GM18526 (cell line): ENCODE results near the gene SFT2D3.

Source experiments
- POLR2A ChIP-seq: IDR thresholded peaks from 3 replicates; pipeline ENCODE4 v1.6.1; 2011; ENCODE audit not compliant: insufficient read length; ENCODE audit errors: extremely low read depth

SFT2D3 gene

GRCh38 chr2:127675331-127676261, 25.7 kb upstream of the SFT2D3 start, which contains the start of gene LIMS2:
Gene LIMS2 (minus strand): TSS chr2:127675530. CDS start chr2:127675024, 506 bp downstream.
- no peak for TF ChIP-seq POLR2A

GRCh38 chr2:127676906-127677305, 24.4 kb upstream of the SFT2D3 start:
- no peak for TF ChIP-seq POLR2A

DNA sequence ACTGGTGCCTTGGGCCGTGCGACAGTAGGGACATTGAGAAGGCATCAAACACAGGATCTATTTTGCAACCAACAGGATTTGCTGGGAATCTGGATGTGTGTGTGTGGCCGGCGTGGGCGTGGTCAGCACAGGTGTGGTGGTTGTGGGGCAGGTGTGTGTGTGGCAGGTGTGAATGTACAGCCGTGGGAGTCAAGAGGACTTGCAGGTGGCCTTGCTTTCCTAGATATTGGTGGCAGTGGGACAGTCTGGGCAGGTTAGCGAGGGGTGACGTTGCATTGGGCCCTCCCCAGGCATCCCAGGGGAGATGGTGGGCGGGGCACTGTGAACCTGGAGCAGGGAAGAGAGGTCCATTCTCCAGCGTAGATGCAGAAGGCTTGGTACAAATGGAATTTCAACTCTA, 22.8 kb upstream of the SFT2D3 start:
- TF ChIP-seq POLR2A = no peak

DNA sequence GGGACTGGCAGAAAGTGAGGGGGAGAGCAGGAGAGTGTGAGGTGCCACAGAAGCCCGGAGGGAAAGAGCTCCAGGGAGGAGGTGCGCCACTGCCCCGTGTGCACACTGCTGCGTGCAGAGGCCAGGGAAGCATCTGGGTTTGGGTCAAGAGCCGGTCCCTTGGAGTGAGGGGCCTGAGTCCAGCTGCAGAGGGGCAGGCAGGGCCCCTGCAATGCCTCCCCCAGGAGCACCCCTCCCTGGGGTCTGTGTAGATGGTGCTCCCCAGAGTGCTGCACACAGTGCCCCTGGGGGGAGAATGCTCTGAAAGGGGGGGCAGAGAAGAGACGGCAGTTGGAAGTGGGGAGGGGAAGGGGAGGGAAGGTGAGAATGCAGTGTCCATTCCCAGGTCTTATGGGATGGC, 22.3 kb upstream of the SFT2D3 start:
- no peak for TF ChIP-seq POLR2A

- TF ChIP-seq POLR2A = no peak
These were observed 21.5 kb upstream of the SFT2D3 start for GRCh38 chr2:127679680-127680361.

DNA sequence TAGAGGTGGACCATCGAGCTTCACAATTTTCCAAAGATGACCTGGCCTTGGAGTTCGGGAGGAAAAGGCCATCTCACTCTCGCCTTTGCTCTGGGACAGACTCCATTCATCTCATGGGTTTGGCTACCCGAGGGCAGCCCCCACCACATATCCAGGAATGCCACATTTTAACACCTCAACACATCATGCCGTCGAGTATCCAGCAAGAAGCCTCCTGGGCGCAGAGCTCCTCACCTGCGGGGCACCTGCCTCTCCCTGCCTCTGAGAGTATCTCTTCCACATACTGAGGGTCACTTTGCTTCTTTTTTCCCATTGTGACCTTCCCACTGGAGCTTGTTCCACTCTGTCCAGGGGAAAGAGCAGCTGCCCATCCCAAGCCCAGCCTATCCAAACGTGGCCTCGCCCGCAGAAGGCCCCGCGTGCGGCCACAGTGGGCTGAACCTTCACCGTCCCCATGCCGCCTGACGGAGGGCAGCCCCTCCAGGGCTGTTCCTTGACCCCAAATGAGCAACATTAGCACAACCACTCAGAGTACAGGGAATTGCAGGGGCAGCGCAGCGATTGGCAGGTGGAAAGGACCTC, 20.5 kb upstream of the SFT2D3 start:
- no peak for TF ChIP-seq POLR2A

DNA sequence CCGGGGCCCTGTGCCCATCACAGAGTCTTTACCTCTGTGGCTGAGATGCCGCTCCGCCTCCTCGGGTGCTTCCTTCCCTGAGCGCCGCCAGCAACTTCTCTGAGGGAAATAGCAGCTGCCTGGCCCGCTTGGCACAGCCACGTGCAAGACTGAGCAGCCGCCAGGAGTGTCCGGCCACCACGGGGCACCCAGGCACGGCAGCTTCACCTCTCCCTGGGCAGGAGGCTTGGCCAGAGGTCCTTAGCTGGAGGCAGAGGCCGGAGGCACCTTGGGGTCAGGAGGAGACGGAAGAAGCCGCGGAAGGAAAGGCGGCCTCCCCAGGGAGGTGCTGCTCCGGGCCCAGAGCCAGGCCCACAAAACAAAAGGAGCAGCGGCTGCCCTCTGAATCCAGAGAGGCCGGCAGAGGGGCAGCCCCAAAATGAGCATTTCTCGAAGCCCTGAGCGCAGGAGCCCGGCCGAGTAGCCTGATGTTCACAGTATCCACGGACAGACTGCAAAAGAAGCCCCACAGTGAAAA, 20.0 kb upstream of the SFT2D3 start:
- no peak for TF ChIP-seq POLR2A

DNA sequence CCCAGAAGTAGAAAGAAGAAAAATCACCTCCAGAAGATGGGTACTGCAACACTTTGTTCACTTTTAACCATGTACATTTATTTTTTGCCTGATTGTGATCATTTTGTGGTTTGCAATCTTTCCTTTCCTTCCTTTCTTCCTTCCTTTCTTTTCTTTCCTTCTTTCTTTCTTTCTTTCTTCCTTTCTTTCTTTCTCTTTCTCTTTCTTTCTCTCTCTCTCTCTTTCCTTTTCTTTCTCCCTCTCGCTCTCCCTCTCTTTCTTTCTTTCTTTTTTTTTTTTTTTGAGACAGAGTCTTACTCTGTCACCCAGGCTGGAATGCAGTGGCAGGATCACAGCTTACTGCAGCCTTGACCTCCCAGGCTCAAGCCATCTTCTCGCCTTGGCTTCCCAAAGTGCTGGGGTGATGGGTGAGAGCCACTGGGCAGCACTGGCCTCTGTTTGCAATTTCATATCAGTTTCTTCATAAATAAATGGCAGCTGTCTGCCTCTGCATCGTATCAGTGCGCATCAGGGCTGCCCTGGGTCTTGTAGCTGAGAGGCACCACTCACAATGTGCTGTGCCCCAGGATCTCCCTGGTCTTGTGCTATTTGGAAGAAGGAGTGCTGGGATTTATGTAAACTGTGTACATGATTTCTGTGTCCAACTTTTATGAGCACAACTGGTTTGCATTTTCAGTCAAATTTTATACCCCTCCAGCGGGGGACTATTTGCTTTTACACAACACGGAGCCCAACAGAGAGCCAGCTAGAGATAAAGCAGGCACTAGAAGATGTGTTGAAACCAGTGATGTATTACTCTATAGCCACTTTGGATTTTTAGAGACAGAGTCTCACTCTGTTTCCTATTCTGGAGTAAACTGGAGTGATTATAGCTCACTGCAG, 19.1 kb upstream of the SFT2D3 start:
- no peak for TF ChIP-seq POLR2A

GRCh38 chr2:127683056-127683455, 18.2 kb upstream of the SFT2D3 start:
- no peak for TF ChIP-seq POLR2A

GRCh38 chr2:127683757-127684156, 17.5 kb upstream of the SFT2D3 start:
- no peak for TF ChIP-seq POLR2A

DNA sequence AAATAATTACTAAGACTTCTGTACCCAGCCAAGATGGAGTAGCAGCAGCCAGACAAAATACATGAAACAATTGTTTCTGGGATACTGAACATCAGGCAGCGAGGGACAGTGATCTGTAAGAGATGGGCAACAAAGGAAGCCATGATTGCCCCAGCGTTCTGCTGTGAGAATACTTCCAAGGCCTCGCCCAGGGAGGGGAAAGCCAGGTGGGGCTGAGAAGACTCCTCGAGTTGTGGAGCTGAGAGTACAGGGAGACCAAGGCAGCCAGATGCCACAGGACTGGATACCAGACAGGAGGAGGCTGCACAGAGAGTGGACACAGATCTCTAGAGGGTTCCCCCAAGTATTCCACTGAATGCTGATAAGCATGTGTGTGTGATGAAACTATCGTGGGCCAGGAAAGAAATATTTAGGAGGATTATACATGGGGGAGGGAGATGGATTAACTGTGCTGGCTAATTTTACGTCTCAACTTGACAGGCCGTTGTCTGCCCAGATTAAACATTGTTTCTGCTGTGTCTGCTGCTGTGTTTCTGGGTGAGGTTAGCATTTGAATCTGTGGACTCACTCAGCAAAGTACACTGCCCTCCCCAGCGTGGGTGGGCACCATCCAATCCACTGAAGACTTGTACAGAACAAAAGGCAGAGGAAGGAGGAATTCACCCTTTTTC, 15.8 kb upstream of the SFT2D3 start:
- TF ChIP-seq POLR2A = no peak

- TF ChIP-seq POLR2A = no peak
These were observed 12.9 kb upstream of the SFT2D3 start for GRCh38 chr2:127688405-127688804.

DNA sequence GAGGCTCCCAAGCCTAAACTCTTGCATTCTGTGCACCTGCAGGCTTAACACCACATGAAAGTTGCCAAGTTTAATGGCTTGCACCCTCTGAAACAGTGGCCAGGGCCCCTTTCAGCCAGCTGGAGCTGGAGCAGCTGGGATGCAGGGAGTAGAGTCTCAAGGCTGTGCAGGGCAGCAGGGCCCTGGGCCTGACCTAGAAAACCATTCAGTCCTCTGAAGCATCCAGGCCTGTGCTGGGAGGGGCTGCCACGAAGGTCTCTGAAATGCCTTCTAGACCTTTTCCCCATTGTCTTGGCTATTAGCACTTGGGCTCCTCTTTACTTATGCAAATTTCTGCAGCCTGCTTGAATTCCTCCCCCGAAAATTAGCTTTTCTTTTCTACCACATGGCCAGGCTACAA, 10.6 kb upstream of the SFT2D3 start:
- TF ChIP-seq POLR2A = no peak

- TF ChIP-seq POLR2A = no peak
These were observed 6.3 kb upstream of the SFT2D3 start for GRCh38 chr2:127694986-127695385.
